ENCODE results near the gene DENND5A. TPM values are rescaled to one million over a fixed set of nuclear protein-coding genes. Genes with fewer than 3 reads are reported as not detected.

Gene DENND5A
- total and polyA plus RNA-seq, 2 of the 8 experiments (the other 6 are each of a cell fraction or from before 2014, with no cell fraction given) = 65.7 to 139 TPM

DNA sequence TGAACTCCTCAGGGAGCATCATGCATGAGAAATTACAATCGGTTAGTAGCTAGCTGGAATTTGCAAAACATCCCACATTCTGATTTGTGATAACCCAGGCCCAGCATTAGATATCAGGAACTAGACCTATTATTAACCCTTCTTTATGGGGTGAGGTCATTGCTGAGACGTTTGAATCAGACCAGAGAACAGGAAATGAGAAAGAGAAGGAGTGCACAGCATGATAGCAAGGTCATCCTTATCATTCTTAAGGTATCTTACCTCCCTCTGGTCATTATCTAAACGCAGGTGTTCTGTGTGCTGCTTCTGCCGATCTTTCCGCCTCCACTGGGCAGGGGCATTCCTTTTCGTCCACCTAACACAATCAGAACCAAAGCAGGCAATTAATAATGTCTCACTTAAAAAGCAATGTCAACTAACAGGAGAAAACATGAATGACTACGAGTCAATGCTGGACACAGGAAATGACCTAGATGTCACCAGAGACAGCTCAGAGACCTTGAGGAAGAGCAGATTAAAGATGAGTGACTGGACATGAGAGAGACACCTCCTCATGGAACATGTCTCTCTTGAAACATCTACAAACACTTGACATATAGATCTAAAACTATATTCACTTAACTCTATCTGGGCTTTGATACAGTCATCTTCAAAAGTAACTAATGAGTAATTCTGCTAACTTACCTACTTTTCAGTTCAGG, 95.4 kb downstream of the DENND5A start:
- Histone ChIP-seq H3K79me1 (ENCODE audit: low read depth, low read length) (no peaks in the 10 kb centered on the region; the same call in 1 of the 2 replicates), H4K5ac (ENCODE audit: insufficient read length, low read depth, low read length) (no peak overlapping the region), H3K4me1 (replicated peaks in 1 of 4; ENCODE audit: control insufficient read depth in 3 of 4, insufficient read depth in 4 of 4, low read length in 3 of 4) (no peaks in the 10 kb centered on the region), H3K18ac (ENCODE audit: extremely low read depth, low read length) (no peak overlapping the region), H3K56ac (replicated peaks; ENCODE audit: insufficient read length, low read depth, low read length) (no peak overlapping the region), H2BK15ac (ENCODE audit: low read length) (no peak overlapping the region), H3K4me2 (ENCODE audit: insufficient read depth in 1 of 2, low read depth in 2 of 2, low read length in 2 of 2) (no peak overlapping the region), H3K36me3 (ENCODE audit: control insufficient read depth in 2 of 4, insufficient read depth in 4 of 4, low read length in 3 of 4) (peaks cover 8 to 21% (median 13%) of the 10 kb centered on the region in 4 experiments; a peak in 6 of 8 replicates), H2AFZ (ENCODE audit: low read length) (no peak overlapping the region), H4K8ac (ENCODE audit: extremely low read depth, insufficient read depth, low read length) (no peak overlapping the region), H3K4ac (replicated peaks; ENCODE audit: insufficient read length, low read depth, low read length) (no peak overlapping the region), H3K79me2 (ENCODE audit: control insufficient read depth in 1 of 2, insufficient read depth in 2 of 2, low read length in 2 of 2) (no peaks in the 10 kb centered on the region), H3K27me3 (replicated peaks in 1 of 4; ENCODE audit: control insufficient read depth in 3 of 4, extremely low read depth in 1 of 4, insufficient read depth in 3 of 4, low read length in 3 of 4) (no peaks in the 10 kb centered on the region), H3K9ac (replicated peaks in 1 of 4; ENCODE audit: extremely low read depth in 1 of 4, low read depth in 3 of 4, low read length in 3 of 4) (no peak overlapping the region), H2BK20ac (ENCODE audit: low read length) (no peak overlapping the region), H3K14ac (ENCODE audit: insufficient read length) (no peak overlapping the region), H2AK5ac (ENCODE audit: low read depth, low read length) (no peak overlapping the region), H4K20me1 (replicated peaks in 1 of 2; ENCODE audit: control insufficient read depth in 1 of 2, insufficient read depth in 2 of 2, low read length in 2 of 2) (no peaks in the 10 kb centered on the region), H3K23ac (ENCODE audit: insufficient read length) (no peak overlapping the region), H3K23me2 (ENCODE audit: low read depth, low read length) (no peaks in the 10 kb centered on the region), H2BK120ac (replicated peaks; ENCODE audit: low read depth, low read length) (no peak overlapping the region), H2BK12ac (ENCODE audit: low read depth, low read length) (no peak overlapping the region), H3K4me3 (ENCODE audit: extremely low read depth in 1 of 4, insufficient read depth in 2 of 4, low read depth in 3 of 4, low read length in 4 of 4) (no peak overlapping the region), H3K9me3 (ENCODE audit: insufficient read depth in 2 of 2, low read depth in 1 of 2, low read length in 1 of 2) (no peaks in the 10 kb centered on the region), H2BK5ac (ENCODE audit: low read depth, low read length) (no peak overlapping the region), H4K91ac (replicated peaks; ENCODE audit: insufficient read length, low read length) (no peak overlapping the region), H3K27ac (ENCODE audit: low read depth, low read length) (no peak overlapping the region)
- TF ChIP-seq ASH2L (IDR thresholded peaks at IDR 0.05; ENCODE audit: low read length) (no peak), CTBP2 (IDR thresholded peaks at IDR 0.05; ENCODE audit: borderline replicate concordance, insufficient read depth, insufficient read length, low read length) (no peak)
- TF ChIP-seq, protein P1, sequence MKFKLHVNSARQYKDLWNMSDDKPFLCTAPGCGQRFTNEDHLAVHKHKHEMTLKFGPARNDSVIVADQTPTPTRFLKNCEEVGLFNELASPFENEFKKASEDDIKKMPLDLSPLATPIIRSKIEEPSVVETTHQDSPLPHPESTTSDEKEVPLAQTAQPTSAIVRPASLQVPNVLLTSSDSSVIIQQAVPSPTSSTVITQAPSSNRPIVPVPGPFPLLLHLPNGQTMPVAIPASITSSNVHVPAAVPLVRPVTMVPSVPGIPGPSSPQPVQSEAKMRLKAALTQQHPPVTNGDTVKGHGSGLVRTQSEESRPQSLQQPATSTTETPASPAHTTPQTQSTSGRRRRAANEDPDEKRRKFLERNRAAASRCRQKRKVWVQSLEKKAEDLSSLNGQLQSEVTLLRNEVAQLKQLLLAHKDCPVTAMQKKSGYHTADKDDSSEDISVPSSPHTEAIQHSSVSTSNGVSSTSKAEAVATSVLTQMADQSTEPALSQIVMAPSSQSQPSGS (IDR thresholded peaks at IDR 0.05; ENCODE audit: low read length) = no peak
- POLR2A ChIA-PET (ENCODE audit: partially characterized antibody) = interaction anchor here (1.0 to 1.5 kb wide), 2 partner anchors 34 to 192 kb away, joined by 3 read pairs; no protein-coding TSS in a partner anchor
- FAIRE-seq = no peak
- WGBS, 2 experiments (ENCODE audit: extremely low coverage in 1 of 2, insufficient coverage in 1 of 2, insufficient read length in 1 of 2, insufficient replicate concordance in 2 of 2, low coverage in 1 of 2, low lambda C conversion rate in 2 of 2, missing lambda C conversion rate in 1 of 2) = 85% methylated on average over 7 of the region's 7 CpGs; no CpG with 5 or more reads in 1 of the 2 experiments
- no peak for DNase-seq (ENCODE audit: low read depth in 1 of 2, low spot score in 2 of 2)
- CTCF ChIA-PET (ENCODE audit: partially characterized antibody) = interaction anchor here (0.7 to 1.3 kb wide), 4 partner anchors 14 to 219 kb away, joined by 3 to 4 read pairs (median 3); no protein-coding TSS in a partner anchor

Data from H1 (cell line).